GM19193 (cell line): ENCODE data around the gene TRIM59.

ENCODE experiments used
- POLR2A ChIP-seq: IDR thresholded peaks from 4 replicates; pipeline ENCODE4 v1.6.1; 2011; ENCODE audit not compliant: insufficient read depth, insufficient read length; ENCODE audit errors: extremely low read depth

The TRIM59 gene

GRCh38 chr3:160400702-160401150 lies 48.9 kb downstream of the TRIM59 start:
- TF ChIP-seq POLR2A: peak; percentile 3

GRCh38 chr3:160400030-160400701 lies 49.4 kb downstream of the TRIM59 start:
- no peak for TF ChIP-seq POLR2A

GRCh38 chr3:160399125-160400029 lies 50.2 kb downstream of the TRIM59 start, which contains the start of the genes IFT80 and SMC4:
IFT80 (minus strand) TSS chr3:160399225; CDS start chr3:160384600, 14,625 bp downstream.
SMC4 (plus strand) TSS chr3:160399650; CDS start chr3:160400827, 1,177 bp downstream.
- peak; percentile 79 for TF ChIP-seq POLR2A

- no peak for TF ChIP-seq POLR2A
Observed at GRCh38 chr3:160398820-160399124, 50.8 kb downstream of the TRIM59 start.

- no peak for TF ChIP-seq POLR2A
Observed at GRCh38 chr3:160395297-160395696, 54.3 kb downstream of the TRIM59 start.

- TF ChIP-seq POLR2A: no peak
Observed at GRCh38 chr3:160394009-160394392, 55.6 kb downstream of the TRIM59 start.

- no peak for TF ChIP-seq POLR2A
Observed at GRCh38 chr3:160393346-160394008, 56.1 kb downstream of the TRIM59 start.

GRCh38 chr3:160392798-160393197 lies 56.8 kb downstream of the TRIM59 start:
- TF ChIP-seq POLR2A: no peak

- no peak for TF ChIP-seq POLR2A
Observed at GRCh38 chr3:160390565-160391138, 58.9 kb downstream of the TRIM59 start.
